Fibroblast of skin of scalp (primary cell): Measurements from ENCODE around the gene IQGAP2.
"Not testable (repeated sequence)": the region's sequence is repeated elsewhere in the genome, so short reads cannot be mapped to it uniquely, and the experiment has no call there.

Experiments
- DNase-seq: peaks from one replicate; pipeline ENCODE4 v3.0.0-alpha.2; 2013

Gene IQGAP2

GRCh38 chr5:76419597-76420298, 16.7 kb downstream of the IQGAP2 start:
- no peak for DNase-seq

GRCh38 chr5:76422227-76422626, 19.1 kb downstream of the IQGAP2 start:
- DNase-seq: no peak

GRCh38 chr5:76422742-76423141, 19.7 kb downstream of the IQGAP2 start:
- DNase-seq: no peak

- no peak for DNase-seq
Measured at GRCh38 chr5:76425146-76425545, 22.1 kb downstream of the IQGAP2 start.

- DNase-seq: peak; percentile 31
Measured at GRCh38 chr5:76425928-76426804, 23.1 kb downstream of the IQGAP2 start.

- no peak for DNase-seq
Measured at GRCh38 chr5:76427206-76428140, 24.4 kb downstream of the IQGAP2 start.

GRCh38 chr5:76428550-76428949, 25.5 kb downstream of the IQGAP2 start:
- DNase-seq: not testable (repeated sequence)

GRCh38 chr5:76433261-76433660, 30.2 kb downstream of the IQGAP2 start:
- no peak for DNase-seq

- DNase-seq: not testable (repeated sequence)
Measured at GRCh38 chr5:76437507-76437906, 34.4 kb downstream of the IQGAP2 start.

- no peak for DNase-seq
Measured at GRCh38 chr5:76438025-76438424, 34.9 kb downstream of the IQGAP2 start.

- no peak for DNase-seq
Measured at GRCh38 chr5:76439201-76439600, 36.1 kb downstream of the IQGAP2 start.

GRCh38 chr5:76439929-76440328, 36.8 kb downstream of the IQGAP2 start:
- DNase-seq: no peak

- DNase-seq: no peak
Measured at GRCh38 chr5:76441101-76441500, 38.0 kb downstream of the IQGAP2 start.

- DNase-seq: no peak
Measured at GRCh38 chr5:76441890-76442673, 39.0 kb downstream of the IQGAP2 start.

GRCh38 chr5:76443066-76443800, 40.1 kb downstream of the IQGAP2 start:
- no peak for DNase-seq

GRCh38 chr5:76445063-76445462, 42.0 kb downstream of the IQGAP2 start:
- no peak for DNase-seq

- no peak for DNase-seq
Measured at GRCh38 chr5:76445830-76446229, 42.7 kb downstream of the IQGAP2 start.

GRCh38 chr5:76446776-76447175, 43.7 kb downstream of the IQGAP2 start:
- no peak for DNase-seq

- DNase-seq: no peak
Measured at GRCh38 chr5:76449606-76450005, 46.5 kb downstream of the IQGAP2 start.

GRCh38 chr5:76450054-76450453, 47.0 kb downstream of the IQGAP2 start:
- DNase-seq: no peak

GRCh38 chr5:76451031-76451701, 48.1 kb downstream of the IQGAP2 start:
- no peak for DNase-seq
